Measurements from ENCODE around the gene WSCD2. TPM values are rescaled to one million over a fixed set of nuclear protein-coding genes. Genes with fewer than 3 reads are reported as not detected.

The WSCD2 gene
- total and polyA plus RNA-seq, 5 donors = 0.39 to 5.4 (median 0.51) TPM

DNA sequence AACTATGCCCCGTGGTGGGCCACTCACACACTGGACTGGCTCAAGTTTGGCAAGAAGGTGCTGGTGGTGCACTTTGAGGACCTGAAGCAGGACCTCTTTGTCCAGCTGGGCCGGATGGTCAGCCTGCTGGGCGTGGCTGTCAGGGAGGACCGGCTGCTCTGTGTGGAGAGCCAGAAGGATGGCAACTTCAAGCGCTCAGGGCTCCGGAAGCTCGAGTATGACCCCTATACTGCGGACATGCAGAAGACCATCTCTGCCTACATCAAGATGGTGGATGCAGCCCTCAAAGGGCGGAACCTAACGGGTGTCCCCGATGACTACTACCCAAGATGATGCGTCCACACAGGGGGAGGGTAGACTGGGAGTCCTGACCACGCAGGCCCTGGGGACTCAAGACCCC lies 118.9 kb downstream of the WSCD2 start:
- no peak for ATAC-seq
- intact Hi-C loops (cut with DNase I) = no loop called here
- 88% methylated on average over 13 of the region's 13 CpGs for WGBS
- H3K27ac ChIP-seq (ENCODE audit: low read length) = no peak overlapping the region
- DNase-seq = no peak
- no peaks in the 10 kb centered on the region for H3K9me3 ChIP-seq (ENCODE audit: control insufficient read depth, low read length)
- no peaks in the 10 kb centered on the region for H3K27me3 ChIP-seq (ENCODE audit: control insufficient read depth, insufficient read depth)
- H3K4me3 ChIP-seq (ENCODE audit: low read length) = no peak overlapping the region
- no peaks in the 10 kb centered on the region for H3K4me1 ChIP-seq (ENCODE audit: control insufficient read depth, insufficient read depth, low read length)

DNA sequence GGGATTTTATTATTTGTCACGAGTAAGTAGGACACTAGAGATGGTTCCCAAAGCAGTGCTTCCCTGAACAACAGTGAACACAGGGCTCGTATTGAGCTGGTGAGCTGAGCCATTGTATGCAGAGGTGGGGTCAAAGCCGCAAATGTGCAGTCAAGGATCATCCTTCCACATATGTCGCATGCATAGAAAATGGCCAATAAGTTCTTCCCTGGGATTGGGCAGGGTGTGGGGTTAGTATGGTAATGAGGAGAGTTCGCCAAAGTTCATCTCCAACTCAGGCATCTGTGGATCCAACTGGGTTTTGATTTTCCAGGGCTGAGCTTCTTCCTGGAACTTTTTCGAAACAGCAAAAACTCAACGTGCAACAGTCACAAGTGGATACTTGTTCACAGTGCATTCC lies 123.4 kb downstream of the WSCD2 start:
- Histone ChIP-seq H3K4me3 (ENCODE audit: low read length) (no peak overlapping the region), H3K9me3 (ENCODE audit: control insufficient read depth, low read length) (no peaks in the 10 kb centered on the region), H3K27ac (ENCODE audit: low read length) (no peak overlapping the region), H3K27me3 (ENCODE audit: control insufficient read depth, insufficient read depth) (no peaks in the 10 kb centered on the region), H3K4me1 (ENCODE audit: control insufficient read depth, insufficient read depth, low read length) (no peaks in the 10 kb centered on the region)
- 88% methylated on average over 7 of the region's 7 CpGs for WGBS
- no peak for ATAC-seq
- no peak for DNase-seq
- intact Hi-C loops (cut with DNase I) = no loop called here

DNA sequence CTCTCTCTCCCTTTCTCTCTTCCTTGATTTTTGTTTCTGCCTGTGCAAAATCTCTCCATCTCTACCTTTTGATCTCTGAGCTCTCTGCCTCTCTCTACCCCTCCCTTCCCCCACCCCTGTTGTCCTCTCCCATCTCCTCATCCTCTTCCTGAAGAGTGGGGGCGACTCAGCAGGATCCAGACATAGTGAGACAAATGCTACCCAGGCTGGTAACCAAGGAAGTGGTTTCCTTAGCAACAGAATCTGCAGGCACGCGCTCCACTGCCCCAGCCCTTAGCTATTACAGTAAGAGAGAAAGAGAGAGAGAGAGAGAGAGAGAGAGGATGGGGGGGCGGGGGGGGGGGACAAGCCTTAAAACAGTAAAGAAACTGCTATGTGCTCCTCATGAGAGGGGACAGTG lies 124.5 kb downstream of the WSCD2 start:
- Histone ChIP-seq H3K4me1 (ENCODE audit: control insufficient read depth, insufficient read depth, low read length) (no peaks in the 10 kb centered on the region), H3K27me3 (ENCODE audit: control insufficient read depth, insufficient read depth) (no peaks in the 10 kb centered on the region), H3K4me3 (ENCODE audit: low read length) (no peak overlapping the region), H3K9me3 (ENCODE audit: control insufficient read depth, low read length) (no peaks in the 10 kb centered on the region), H3K27ac (ENCODE audit: low read length) (no peak overlapping the region)
- intact Hi-C loops (cut with DNase I) = no loop called here
- ATAC-seq (no peak), DNase-seq (no peak)
- WGBS = 1% methylated on average over 4 of the region's 4 CpGs

DNA sequence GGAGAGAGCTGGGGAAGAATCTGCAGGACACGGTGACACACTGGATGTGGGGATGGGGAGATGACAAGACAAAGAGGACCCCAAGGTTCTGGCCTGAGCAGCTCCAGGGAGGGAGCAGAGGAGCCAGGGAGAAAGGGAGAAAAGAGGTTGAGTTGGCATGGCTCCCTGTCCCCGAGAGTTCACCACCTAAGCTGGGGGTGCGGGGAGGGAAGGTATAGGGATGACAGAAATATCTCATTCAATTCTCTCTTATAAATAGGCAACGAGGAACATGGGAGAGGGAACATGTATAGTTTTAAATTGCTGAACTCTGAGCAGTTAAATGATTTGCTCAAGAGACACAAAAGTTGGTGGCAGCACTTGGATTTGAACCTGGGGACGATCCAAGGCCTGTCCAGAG lies 124.9 kb downstream of the WSCD2 start:
- no peaks in the 10 kb centered on the region for H3K4me1 ChIP-seq (ENCODE audit: control insufficient read depth, insufficient read depth, low read length)
- H3K27ac ChIP-seq (ENCODE audit: low read length) = no peak overlapping the region
- no peak for DNase-seq
- intact Hi-C loops (cut with DNase I) = no loop called here
- no peak for ATAC-seq
- no peaks in the 10 kb centered on the region for H3K27me3 ChIP-seq (ENCODE audit: control insufficient read depth, insufficient read depth)
- H3K9me3 ChIP-seq (ENCODE audit: control insufficient read depth, low read length) = no peaks in the 10 kb centered on the region
- 58% methylated on average over 5 of the region's 5 CpGs for WGBS
- no peak overlapping the region for H3K4me3 ChIP-seq (ENCODE audit: low read length)

DNA sequence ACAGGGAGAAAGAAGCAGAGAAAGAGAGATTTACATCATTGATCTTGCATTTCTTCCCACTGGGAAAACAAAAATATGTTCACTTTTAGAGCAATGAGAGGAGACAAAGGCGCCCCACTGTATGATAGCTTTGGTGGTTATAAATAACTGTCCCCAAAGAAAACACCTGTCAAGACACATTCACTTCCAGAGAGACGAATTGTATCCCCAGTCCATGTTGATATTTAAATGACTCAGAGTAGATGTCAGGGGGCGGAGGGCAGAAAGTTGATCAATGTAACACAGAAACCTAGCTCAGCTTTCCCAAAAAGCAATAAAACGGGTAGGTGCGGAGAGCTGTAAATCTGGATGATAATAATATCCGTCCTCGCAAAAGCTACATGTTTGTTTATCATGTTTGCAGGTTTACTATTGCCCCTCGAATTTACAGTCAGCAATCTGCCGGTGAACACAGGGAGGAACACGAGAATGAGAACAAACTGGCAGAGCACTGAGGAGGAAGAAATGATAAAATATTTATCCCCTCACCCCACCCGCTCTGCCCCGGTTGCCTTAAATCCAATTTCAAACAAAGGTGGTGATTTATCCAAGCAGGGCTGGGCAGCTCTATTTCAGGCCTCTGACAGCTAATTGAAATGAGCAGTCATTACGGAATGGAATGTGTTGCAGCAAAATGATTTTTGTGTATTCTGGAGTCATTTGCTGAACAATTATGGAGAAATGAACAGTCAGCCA lies 125.6 kb downstream of the WSCD2 start:
- ATAC-seq (no peak), DNase-seq (no peak)
- 72% methylated on average over 13 of the region's 13 CpGs for WGBS
- H3K27ac ChIP-seq (ENCODE audit: low read length) = no peak overlapping the region
- H3K9me3 ChIP-seq (ENCODE audit: control insufficient read depth, low read length) = no peaks in the 10 kb centered on the region
- no peaks in the 10 kb centered on the region for H3K27me3 ChIP-seq (ENCODE audit: control insufficient read depth, insufficient read depth)
- intact Hi-C loops (cut with DNase I) = no loop called here
- H3K4me3 ChIP-seq (ENCODE audit: low read length) = no peak overlapping the region
- no peaks in the 10 kb centered on the region for H3K4me1 ChIP-seq (ENCODE audit: control insufficient read depth, insufficient read depth, low read length)

DNA sequence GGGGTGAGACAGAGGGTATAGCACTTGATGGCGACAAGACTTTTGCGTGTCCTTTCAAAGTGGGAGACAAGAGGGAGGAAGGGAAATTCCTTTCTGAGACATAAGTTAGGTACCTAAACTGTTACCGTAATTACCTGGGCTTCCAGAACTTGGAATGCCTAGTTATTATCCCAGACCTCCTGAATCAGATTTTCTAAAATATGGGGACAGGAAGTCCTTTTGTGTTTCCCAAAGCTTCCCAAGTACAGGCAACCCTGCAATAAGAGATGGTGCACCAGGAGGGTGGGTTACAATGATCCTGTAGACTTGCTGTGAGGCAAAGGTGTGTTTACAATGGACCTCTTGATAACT lies 126.1 kb downstream of the WSCD2 start:
- Histone ChIP-seq H3K9me3 (ENCODE audit: control insufficient read depth, low read length) (no peaks in the 10 kb centered on the region), H3K4me1 (ENCODE audit: control insufficient read depth, insufficient read depth, low read length) (no peaks in the 10 kb centered on the region), H3K27me3 (ENCODE audit: control insufficient read depth, insufficient read depth) (no peaks in the 10 kb centered on the region), H3K27ac (ENCODE audit: low read length) (no peak overlapping the region), H3K4me3 (ENCODE audit: low read length) (no peak overlapping the region)
- 79% methylated on average over 3 of the region's 3 CpGs for WGBS
- no peak for DNase-seq
- ATAC-seq = no peak
- intact Hi-C loops (cut with DNase I) = no loop called here

DNA sequence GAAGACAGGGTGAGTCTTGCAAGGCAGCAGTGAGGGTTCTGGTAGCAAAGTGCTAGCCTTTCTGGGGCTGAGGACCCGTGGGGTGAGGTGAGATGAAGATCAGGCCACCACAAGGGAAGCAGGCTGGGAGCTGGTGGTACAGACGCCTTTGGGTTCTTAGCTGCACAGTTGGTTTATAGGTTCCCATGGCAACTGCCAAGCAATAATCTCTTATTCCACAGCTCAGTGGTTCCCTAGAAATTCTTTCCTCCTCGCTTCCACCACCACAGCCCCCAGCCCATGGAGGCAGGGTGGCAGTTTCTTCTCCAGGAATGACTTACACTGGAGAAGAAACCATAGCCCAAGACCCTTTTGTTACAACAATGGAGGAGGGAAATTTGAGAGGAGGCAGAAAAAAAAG lies 127.9 kb downstream of the WSCD2 start:
- no peaks in the 10 kb centered on the region for H3K27me3 ChIP-seq (ENCODE audit: control insufficient read depth, insufficient read depth)
- intact Hi-C loops (cut with DNase I) = no loop called here
- DNase-seq = no peak
- no peaks in the 10 kb centered on the region for H3K4me1 ChIP-seq (ENCODE audit: control insufficient read depth, insufficient read depth, low read length)
- WGBS = 36% methylated on average over 3 of the region's 3 CpGs
- H3K4me3 ChIP-seq (ENCODE audit: low read length) = no peak overlapping the region
- no peak for ATAC-seq
- no peak overlapping the region for H3K27ac ChIP-seq (ENCODE audit: low read length)
- H3K9me3 ChIP-seq (ENCODE audit: control insufficient read depth, low read length) = no peaks in the 10 kb centered on the region

DNA sequence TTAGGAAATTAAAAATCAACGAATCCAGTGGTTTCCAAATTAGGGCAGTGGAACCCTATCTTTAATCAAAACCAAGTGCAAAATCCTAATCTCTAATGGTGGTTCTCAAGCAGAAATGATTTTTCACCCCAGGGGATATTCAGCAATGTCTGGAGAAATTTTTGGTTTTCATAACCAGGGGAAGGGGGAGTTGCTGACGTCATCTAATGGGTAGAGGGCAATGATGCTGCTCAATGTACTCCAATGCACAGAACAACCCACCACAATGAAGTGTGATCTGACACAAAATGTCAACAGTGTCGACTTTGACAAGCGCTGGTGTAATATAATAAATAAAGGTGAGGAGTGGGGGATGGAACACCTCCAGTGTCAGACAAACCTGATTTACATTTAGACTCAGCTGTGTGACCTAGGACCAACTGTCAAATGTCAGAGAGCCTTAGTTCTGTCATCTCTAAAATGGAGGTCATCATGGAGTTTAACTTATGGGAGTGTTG lies 128.6 kb downstream of the WSCD2 start:
- H3K9me3 ChIP-seq (ENCODE audit: control insufficient read depth, low read length) = no peaks in the 10 kb centered on the region
- ATAC-seq = no peak
- H3K27me3 ChIP-seq (ENCODE audit: control insufficient read depth, insufficient read depth) = no peaks in the 10 kb centered on the region
- H3K27ac ChIP-seq (ENCODE audit: low read length) = no peak overlapping the region
- H3K4me3 ChIP-seq (ENCODE audit: low read length) = no peak overlapping the region
- H3K4me1 ChIP-seq (ENCODE audit: control insufficient read depth, insufficient read depth, low read length) = no peaks in the 10 kb centered on the region
- intact Hi-C loops (cut with DNase I) = no loop called here
- 73% methylated on average over 4 of the region's 4 CpGs for WGBS
- no peak for DNase-seq

DNA sequence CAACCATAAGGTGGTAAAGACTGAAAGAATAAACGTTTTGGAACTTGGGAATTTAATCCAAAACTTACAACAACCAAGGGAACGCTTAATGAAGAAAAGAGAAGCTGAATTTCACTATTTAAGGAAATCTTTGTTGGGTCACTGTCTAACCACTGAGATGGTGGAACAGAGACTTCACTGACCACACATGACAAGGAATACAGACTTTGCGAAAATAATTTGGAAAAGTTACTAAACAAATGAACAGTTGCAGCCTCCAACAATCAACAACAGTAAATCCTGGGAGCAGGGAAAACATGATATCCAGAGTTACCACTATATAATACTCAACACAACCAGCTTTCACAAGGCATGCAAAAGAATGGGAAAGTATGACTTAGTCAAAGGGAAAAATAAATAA lies 131.0 kb downstream of the WSCD2 start:
- intact Hi-C loops (cut with DNase I) = no loop called here
- no peak for ATAC-seq
- H3K4me3 ChIP-seq (ENCODE audit: low read length) = no peak overlapping the region
- H3K27ac ChIP-seq (ENCODE audit: low read length) = no peak overlapping the region
- no peaks in the 10 kb centered on the region for H3K27me3 ChIP-seq (ENCODE audit: control insufficient read depth, insufficient read depth)
- no peaks in the 10 kb centered on the region for H3K4me1 ChIP-seq (ENCODE audit: control insufficient read depth, insufficient read depth, low read length)
- 71% methylated on average over 3 of the region's 3 CpGs for WGBS
- no peaks in the 10 kb centered on the region for H3K9me3 ChIP-seq (ENCODE audit: control insufficient read depth, low read length)
- no peak for DNase-seq

DNA sequence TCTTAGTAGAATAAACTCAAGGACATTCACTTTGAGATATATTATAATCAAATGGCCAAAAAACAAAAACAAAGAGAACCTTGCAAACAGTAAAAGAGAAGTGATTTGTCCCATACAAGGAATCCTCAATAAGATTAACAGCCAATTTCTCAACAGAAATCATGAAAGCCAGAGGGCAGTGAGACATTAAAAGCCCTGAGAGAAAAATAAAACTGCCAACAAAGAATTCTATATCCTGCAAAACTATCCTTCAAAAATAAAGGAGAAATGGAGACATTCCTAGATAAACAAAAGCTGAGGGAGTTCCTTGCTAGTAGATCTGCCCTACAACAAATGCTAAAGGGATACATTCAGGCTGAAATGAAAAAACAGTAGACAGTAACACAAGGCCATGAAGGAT lies 131.9 kb downstream of the WSCD2 start:
- no peak for ATAC-seq
- DNase-seq = no peak
- H3K27ac ChIP-seq (ENCODE audit: low read length) = no peak overlapping the region
- no peaks in the 10 kb centered on the region for H3K9me3 ChIP-seq (ENCODE audit: control insufficient read depth, low read length)
- no peaks in the 10 kb centered on the region for H3K4me1 ChIP-seq (ENCODE audit: control insufficient read depth, insufficient read depth, low read length)
- intact Hi-C loops (cut with DNase I) = no loop called here
- no peak overlapping the region for H3K4me3 ChIP-seq (ENCODE audit: low read length)
- no peaks in the 10 kb centered on the region for H3K27me3 ChIP-seq (ENCODE audit: control insufficient read depth, insufficient read depth)

DNA sequence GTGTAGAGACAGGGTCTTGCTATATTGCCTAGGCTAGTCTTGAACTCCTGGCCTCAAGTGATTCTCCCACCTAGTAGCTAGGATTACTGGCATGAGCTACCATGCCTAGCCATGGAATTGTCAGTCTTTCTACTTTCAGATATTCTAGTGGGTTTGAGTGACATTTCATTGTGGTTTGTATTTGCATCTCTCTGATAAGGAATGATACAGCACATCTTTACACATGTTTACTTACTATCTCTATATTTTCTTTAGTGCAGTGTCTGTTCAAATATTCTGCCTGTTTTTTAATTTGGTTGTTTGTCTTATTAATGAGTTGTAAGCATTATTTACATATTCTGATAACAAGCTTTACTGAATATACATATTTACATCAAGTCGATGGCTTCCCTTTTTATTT lies 136.4 kb downstream of the WSCD2 start:
- DNase-seq (no peak), ATAC-seq (no peak)
- Histone ChIP-seq H3K27ac (ENCODE audit: low read length) (no peak overlapping the region), H3K9me3 (ENCODE audit: control insufficient read depth, low read length) (no peaks in the 10 kb centered on the region), H3K27me3 (ENCODE audit: control insufficient read depth, insufficient read depth) (no peaks in the 10 kb centered on the region), H3K4me3 (ENCODE audit: low read length) (no peak overlapping the region), H3K4me1 (ENCODE audit: control insufficient read depth, insufficient read depth, low read length) (no peaks in the 10 kb centered on the region)
- intact Hi-C loops (cut with DNase I) = no loop called here
- WGBS = 92% methylated on average over 1 of the region's 1 CpG

DNA sequence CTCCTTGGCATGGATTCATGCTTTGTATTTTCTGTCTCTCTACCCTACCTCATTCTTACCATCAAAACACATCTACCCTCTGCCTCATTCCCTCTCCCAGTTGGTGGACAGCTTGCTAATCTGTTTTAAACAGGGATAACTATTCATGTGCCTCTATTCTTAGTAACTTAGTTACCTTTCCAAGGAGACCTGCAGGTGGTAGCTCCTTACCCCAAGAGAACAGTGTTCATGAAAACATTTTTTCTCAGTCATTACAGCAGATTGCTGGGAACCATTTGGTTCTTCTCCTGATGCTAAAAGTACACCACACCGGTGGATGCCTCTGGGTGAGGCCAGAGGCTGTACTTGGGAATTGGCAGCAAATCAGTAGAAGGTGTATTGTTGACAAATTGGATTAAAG lies 137.0 kb downstream of the WSCD2 start:
- Histone ChIP-seq H3K27ac (ENCODE audit: low read length) (no peak overlapping the region), H3K4me1 (ENCODE audit: control insufficient read depth, insufficient read depth, low read length) (no peaks in the 10 kb centered on the region), H3K9me3 (ENCODE audit: control insufficient read depth, low read length) (no peaks in the 10 kb centered on the region), H3K27me3 (ENCODE audit: control insufficient read depth, insufficient read depth) (no peaks in the 10 kb centered on the region), H3K4me3 (ENCODE audit: low read length) (no peak overlapping the region)
- WGBS = 88% methylated on average over 1 of the region's 1 CpG
- DNase-seq (no peak), ATAC-seq (no peak)
- intact Hi-C loops (cut with DNase I) = no loop called here
